ENCODE data around the gene ROCK2. TPM values are rescaled to one million over a fixed set of nuclear protein-coding genes. Genes with fewer than 3 reads are reported as not detected.

Gene ROCK2
- total and polyA plus RNA-seq, 2 of the 13 experiments (the other 11 are each of a cell fraction or from before 2014, with no cell fraction given): 38.1 to 119 TPM

DNA sequence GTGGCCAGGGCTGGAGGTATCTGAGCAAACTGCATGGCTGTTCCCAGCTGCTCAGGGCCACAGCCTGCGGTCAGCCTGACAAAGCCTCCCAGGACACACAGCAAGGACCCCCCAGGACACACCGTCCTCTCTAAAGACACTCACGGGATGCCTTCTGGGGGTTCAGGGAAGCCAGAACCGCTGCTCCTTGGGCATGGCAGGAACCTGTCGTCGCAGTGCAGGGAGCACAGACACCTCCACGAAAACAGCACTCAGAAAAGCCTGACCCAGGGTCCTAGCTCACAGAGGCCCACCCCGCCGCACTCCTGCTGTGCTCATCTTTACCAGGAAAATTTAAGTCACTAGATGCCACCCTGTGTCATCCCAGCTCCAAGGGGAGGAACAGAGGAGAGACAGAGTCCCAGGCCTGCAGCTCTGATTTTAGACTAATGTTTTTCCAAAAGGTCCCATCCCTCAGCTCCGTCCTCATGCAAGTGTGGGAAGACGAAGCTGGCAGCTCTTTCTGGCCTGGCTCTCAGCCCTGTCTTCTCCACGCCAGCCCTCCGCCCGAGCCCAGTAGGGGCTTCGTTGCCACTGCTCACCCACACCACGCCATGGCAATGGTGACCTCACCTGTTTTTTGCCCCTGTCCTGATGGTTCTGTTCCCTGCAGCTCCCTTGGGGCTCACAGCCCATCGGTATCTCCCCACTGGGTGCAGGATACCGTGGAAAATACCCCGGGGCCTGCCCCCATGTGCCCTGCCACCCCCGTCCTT is 213.1 kb downstream of the ROCK2 start:
- H3K4me3 ChIP-seq (replicated peaks in 1 of 3; ENCODE audit: insufficient read depth in 1 of 3, low read depth in 2 of 3, low read length in 3 of 3): peak overlapping the region in 1 of 3 experiments; percentile 41; a peak in 1 of 6 replicates
- H2AFZ ChIP-seq (ENCODE audit: low read length): no peak overlapping the region
- DNase-seq (ENCODE audit: low spot score) (no peak), FAIRE-seq (no peak), ATAC-seq (no peak)
- ChIA-PET POLR2A (interaction anchor here (0.7 to 2.0 kb wide), 3 partner anchors 281 to 335 kb away, joined by 3 to 9 read pairs (median 7); partner anchors contain the start of gene E2F6), CTCF (ENCODE audit: low intra/inter-chr PET ratio, low total read pairs) (interaction anchor here (0.9 kb wide), 1 partner anchor 24 kb away, joined by 3 read pairs; the partner anchor contains the start of gene SLC66A3)
- in situ Hi-C loops (cut with HindIII; ENCODE audit: extremely low pct_ligation_motif_present, low pct_unique_long_range_greater_than_20kb): loop anchor here (5.0 to 10.0 kb wide), 2 partner anchors 316 to 453 kb away; no protein-coding TSS in a partner anchor
- H3K27ac ChIP-seq (ENCODE audit: extremely low read length, insufficient read depth, low read length): no peak overlapping the region
- peak overlapping the region; percentile 99; the same call in 1 of the 2 replicates for H3K4me2 ChIP-seq (ENCODE audit: low read depth, low read length)
- H3K9ac ChIP-seq (ENCODE audit: insufficient read depth, low read depth, low read length): no peak overlapping the region
- BruUV-seq (replicated peaks): no TSS peak
- no peaks in the 10 kb centered on the region for H3K9me3 ChIP-seq (ENCODE audit: low read length)
- 52% methylated on average over 19 of the region's 20 CpGs for WGBS (ENCODE audit: low lambda C conversion rate)
- H3K27me3 ChIP-seq (ENCODE audit: control insufficient read depth in 1 of 2, insufficient read depth in 2 of 2, low read length in 2 of 2): peaks cover 2 to 21% of the 10 kb centered on the region in 2 experiments; a peak in 4 of 5 replicates
- no peaks in the 10 kb centered on the region for H4K20me1 ChIP-seq (ENCODE audit: insufficient read depth, low read length)
- no peaks in the 10 kb centered on the region for H3K36me3 ChIP-seq (replicated peaks in 1 of 2; ENCODE audit: control insufficient read depth in 1 of 2, insufficient read depth in 2 of 2, low read length in 2 of 2)
- TF ChIP-seq, protein P1, sequence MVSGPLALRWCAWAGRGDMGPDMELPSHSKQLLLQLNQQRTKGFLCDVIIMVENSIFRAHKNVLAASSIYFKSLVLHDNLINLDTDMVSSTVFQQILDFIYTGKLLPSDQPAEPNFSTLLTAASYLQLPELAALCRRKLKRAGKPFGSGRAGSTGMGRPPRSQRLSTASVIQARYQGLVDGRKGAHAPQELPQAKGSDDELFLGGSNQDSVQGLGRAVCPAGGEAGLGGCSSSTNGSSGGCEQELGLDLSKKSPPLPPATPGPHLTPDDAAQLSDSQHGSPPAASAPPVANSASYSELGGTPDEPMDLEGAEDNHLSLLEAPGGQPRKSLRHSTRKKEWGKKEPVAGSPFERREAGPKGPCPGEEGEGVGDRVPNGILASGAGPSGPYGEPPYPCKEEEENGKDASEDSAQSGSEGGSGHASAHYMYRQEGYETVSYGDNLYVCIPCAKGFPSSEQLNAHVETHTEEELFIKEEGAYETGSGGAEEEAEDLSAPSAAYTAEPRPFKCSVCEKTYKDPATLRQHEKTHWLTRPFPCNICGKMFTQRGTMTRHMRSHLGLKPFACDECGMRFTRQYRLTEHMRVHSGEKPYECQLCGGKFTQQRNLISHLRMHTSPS (CRISPR knock-in tag; IDR thresholded peaks at IDR 0.05; ENCODE audit: low read depth): 0 out of 2 replicates have a peak, but pooled peaks have one; percentile 3
- TF ChIP-seq HNRNPL (IDR thresholded peaks at IDR 0.05; ENCODE audit: low read depth, low read length): no peak
- no peak for TF ChIP-seq ZNF761 (CRISPR knock-in tag; conservative IDR thresholded peaks at IDR 0.05)
- no peak for TF ChIP-seq MTF2 (CRISPR knock-in tag; IDR thresholded peaks at IDR 0.05; ENCODE audit: borderline replicate concordance)
- 0 out of 2 replicates have a peak, but pooled peaks have one; percentile 14 for TF ChIP-seq ZNF891 (CRISPR knock-in tag; IDR thresholded peaks at IDR 0.05)
- TF ChIP-seq ZNF747 (CRISPR knock-in tag; IDR thresholded peaks at IDR 0.05; ENCODE audit: borderline replicate concordance): 0 out of 2 replicates have a peak, but pooled peaks have one; percentile 22
- H3K4me1 ChIP-seq (ENCODE audit: insufficient read depth, low read length): peaks cover 59% of the 10 kb centered on the region
- intact Hi-C loops (cut with micrococcal nuclease; ENCODE audit: unreplicated experiment): loop anchor here (5.0 to 10.0 kb wide), 4 partner anchors 46 to 451 kb away; partner anchors contain the start of gene ROCK2
- no peaks in the 10 kb centered on the region for H3K79me2 ChIP-seq (ENCODE audit: insufficient read depth, low read length)

Small RNAs within 50 kb of the gene (small RNA-seq; reads per million reads assigned to genes)
- 0 reads per million in 3 experiments for gene RNU6-1081P (ENCODE audit: insufficient read depth in 2 of 3, insufficient read length in 3 of 3, low read depth in 2 of 3, low replicate concordance in 1 of 3)

Other genes starting within 250 kb of the ROCK2 start
- 1.5 and 2.2 TPM in 2 replicates for gene SLC66A3, start 189.2 kb downstream of the ROCK2 start, total RNA-seq (2016; rRNA removed; fragmentation: Illumina TruSeq; extraction: Trizol)
- gene SLC66A3, start 189.2 kb downstream of the ROCK2 start, polyA plus RNA-seq (2011; rRNA removed): 3.7 and 5.0 TPM in 2 replicates
- 36.0 and 40.1 TPM in 2 replicates for gene E2F6, start 121.5 kb upstream of the ROCK2 start, total RNA-seq (2016; rRNA removed; fragmentation: Illumina TruSeq; extraction: Trizol)
- gene E2F6, start 121.5 kb upstream of the ROCK2 start, polyA plus RNA-seq (2011; rRNA removed): 22.6 and 27.3 TPM in 2 replicates
- 61.2 and 64.2 TPM in 2 replicates for gene GREB1, start 189.4 kb upstream of the ROCK2 start, total RNA-seq (2016; rRNA removed; fragmentation: Illumina TruSeq; extraction: Trizol)
- 26.8 and 31.3 TPM in 2 replicates for gene GREB1, start 189.4 kb upstream of the ROCK2 start, polyA plus RNA-seq (2011; rRNA removed)

All from HepG2 (cell line).